NB4 (cell line): ENCODE data around the gene FGF11.

Experiments used
- MAX ChIP-seq: IDR thresholded peaks from 2 replicates; pipeline ENCODE4 v1.6.1; 2011; ENCODE audit warnings: low read depth, low read length
- POLR2A ChIP-seq: IDR thresholded peaks from 2 replicates; pipeline ENCODE4 v1.6.1; 2011; ENCODE audit warnings: mild to moderate bottlenecking; ENCODE audit not compliant: insufficient read length; ENCODE audit errors: extremely low read depth
- TF ChIP-seq, protein P1 (sequence below): IDR thresholded peaks from one replicate; pipeline ENCODE4 v1.5.1; 2012; ENCODE audit warnings: low read depth, low read length

GRCh38 chr17:7407082-7407481 lies 32.2 kb upstream of the FGF11 start:
- TF ChIP-seq, protein P1, sequence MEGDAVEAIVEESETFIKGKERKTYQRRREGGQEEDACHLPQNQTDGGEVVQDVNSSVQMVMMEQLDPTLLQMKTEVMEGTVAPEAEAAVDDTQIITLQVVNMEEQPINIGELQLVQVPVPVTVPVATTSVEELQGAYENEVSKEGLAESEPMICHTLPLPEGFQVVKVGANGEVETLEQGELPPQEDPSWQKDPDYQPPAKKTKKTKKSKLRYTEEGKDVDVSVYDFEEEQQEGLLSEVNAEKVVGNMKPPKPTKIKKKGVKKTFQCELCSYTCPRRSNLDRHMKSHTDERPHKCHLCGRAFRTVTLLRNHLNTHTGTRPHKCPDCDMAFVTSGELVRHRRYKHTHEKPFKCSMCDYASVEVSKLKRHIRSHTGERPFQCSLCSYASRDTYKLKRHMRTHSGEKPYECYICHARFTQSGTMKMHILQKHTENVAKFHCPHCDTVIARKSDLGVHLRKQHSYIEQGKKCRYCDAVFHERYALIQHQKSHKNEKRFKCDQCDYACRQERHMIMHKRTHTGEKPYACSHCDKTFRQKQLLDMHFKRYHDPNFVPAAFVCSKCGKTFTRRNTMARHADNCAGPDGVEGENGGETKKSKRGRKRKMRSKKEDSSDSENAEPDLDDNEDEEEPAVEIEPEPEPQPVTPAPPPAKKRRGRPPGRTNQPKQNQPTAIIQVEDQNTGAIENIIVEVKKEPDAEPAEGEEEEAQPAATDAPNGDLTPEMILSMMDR = no peak
- TF ChIP-seq POLR2A (no peak), MAX (no peak)
